Right kidney (tissue), 1 donor: Measurements from ENCODE around the gene NTM.

Experiments used
- DNase-seq: peaks from one replicate; pipeline ENCODE4 v3.0.0-alpha.2; 2016

NTM gene

GRCh38 chr11:131973061-131973460 is 602.6 kb downstream of the NTM start:
- DNase-seq, result no peak

- no peak for DNase-seq
These were observed 605.2 kb downstream of the NTM start for GRCh38 chr11:131975619-131976018.

DNA sequence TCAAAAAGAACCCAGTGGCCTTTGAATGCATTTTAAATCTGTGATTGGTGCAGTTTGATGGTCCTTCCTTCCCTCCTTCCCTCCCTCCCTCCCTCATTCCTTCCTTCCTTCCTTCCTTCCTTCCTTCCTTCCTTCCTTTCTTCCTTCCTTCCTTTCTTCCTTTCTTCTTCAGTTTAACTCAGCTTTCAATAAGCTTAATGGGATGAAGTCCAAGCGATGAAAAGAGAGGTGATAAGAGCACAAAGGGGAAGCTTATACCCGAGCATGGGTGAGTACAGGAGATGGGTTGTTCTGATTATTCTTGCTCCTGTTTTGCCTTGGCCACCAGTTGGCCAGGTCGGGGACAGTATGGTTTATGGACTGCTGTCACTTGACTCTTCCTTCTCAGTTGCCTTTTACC is 605.6 kb downstream of the NTM start:
- no peak for DNase-seq

DNA sequence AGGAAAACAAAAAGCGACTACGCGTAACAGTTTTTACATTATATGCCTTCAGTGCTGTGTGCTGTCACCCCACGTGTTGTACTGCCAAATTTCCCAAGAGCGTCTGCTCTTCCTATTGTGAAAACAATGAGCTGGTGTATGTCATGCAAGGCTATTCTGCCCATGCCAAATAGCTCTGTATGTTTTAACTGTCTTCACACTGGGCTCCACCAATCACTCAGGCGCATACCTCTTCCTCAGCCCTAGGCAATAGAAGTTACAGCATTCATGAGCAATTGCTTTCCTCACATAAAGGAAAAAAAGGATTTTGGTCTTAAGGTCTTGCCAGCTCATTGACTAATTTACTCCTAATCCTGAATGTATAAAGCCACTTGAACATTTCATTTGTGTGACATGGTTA is 606.8 kb downstream of the NTM start:
- DNase-seq, result no peak

DNA sequence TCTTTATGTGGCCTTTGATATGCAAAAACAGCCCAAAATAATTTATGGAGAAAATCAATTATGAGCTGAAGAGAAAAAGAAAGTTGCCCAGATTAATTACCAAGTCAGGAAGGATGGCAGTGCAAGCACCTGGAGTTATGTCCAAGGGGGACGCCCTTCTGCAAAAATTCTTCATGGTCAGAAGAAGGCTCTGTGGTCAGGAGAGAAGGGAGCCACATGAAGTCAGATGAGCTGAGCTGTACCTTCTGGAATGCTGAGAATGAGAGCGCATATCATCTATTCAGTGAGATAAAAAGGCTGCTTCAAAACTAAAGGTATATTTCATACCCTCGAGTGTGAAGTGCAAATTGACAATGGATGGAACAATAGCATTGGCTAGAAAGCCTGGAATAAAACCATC is 607.4 kb downstream of the NTM start:
- no peak for DNase-seq

- no peak for DNase-seq
These were observed 607.9 kb downstream of the NTM start for GRCh38 chr11:131978351-131978750.

DNA sequence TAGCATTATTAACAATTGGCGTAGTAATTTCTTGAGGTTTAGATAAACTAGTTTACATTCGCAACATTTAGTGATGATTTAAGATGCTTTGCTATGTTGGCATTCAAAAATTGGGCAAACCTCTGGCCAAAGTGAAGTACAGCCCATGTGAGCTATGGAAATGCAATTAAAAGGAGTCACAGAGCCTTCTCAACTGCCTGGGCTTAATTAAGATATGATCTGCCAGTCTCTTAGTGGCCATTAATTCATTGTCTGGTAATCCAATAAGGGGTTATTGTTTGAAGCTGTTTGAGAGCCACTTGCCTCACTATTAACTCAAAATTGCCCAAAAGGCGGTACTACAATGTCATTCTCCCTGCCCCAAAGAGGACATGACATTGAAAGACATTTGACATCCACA is 608.9 kb downstream of the NTM start:
- DNase-seq, result no peak

- no peak for DNase-seq
These were observed 609.8 kb downstream of the NTM start for GRCh38 chr11:131980199-131980598.

DNA sequence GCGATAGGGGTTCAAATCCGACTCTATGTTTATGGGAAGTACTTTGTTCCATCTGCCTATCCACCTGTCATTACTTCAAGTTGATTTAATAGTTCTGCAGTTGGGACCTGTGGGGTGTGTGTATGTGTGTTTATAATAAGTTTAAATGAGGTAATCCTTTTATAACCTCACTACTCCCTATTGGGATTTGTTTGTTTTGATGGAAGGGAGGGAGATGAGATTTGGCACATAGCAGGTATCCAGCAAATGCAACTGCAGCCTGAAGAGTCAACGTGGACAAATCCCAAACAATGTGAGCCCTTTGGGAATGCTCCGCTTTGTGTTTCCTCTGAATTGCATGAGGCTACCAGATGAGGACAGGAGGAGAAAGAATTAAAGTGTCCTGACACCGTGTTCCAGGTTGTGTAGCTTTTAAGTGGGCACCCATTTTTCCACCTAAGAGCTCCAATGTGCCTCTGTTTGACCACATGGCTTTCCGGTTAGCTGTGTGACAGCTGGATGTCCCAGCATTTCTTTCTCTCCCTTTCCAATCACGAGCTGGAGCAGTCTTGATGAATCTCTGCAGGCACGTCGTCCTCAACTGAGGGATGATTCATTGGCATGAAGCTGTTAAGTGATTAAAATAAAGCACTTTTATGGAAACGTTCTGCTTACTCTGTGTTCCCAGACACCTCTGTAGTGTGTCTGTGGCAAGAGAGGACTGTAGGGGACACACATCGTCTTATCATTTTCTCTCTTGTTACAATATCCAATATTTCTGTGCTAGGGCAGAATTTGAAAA is 610.7 kb downstream of the NTM start:
- no peak for DNase-seq

DNA sequence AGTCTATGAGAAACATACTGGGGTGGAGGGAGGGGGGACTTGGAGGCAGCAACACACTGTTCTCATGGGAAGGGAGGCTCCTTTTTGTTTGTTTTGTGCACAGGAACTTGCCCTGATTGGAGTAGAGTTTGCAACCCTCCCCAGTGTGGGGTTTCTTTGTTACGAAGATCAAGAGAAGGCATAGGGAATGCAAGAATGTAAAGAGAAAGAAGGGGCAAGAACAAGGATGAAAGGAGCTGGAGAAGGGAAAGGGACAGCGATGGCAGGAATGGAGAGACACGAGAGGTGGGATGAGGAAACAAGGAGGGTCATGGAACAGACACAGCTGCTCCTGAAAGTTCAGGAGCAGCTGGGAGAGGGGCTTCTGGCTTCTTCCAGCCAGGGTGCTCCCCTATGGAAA is 611.7 kb downstream of the NTM start:
- DNase-seq, result no peak

GRCh38 chr11:131985846-131986301 is 615.5 kb downstream of the NTM start:
- no peak for DNase-seq

DNA sequence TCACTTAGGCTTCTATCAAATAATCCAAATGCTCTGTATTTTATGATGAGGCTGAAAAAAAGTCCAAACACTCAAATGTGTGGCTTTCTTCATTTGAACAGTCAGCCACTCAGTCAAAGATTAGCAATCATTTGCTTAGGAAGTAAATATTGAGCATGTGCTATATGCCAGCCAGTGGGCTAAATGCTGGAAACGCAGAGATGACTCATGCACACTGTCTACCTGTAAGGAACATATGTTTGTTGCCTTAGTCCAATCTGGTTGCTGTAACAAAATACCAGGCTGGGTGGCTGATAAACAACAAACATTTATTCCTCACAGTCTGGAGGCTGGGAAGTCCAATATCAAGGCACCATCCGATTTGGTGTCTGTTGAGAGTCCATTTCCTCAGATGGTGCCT is 617.3 kb downstream of the NTM start:
- no peak for DNase-seq

DNA sequence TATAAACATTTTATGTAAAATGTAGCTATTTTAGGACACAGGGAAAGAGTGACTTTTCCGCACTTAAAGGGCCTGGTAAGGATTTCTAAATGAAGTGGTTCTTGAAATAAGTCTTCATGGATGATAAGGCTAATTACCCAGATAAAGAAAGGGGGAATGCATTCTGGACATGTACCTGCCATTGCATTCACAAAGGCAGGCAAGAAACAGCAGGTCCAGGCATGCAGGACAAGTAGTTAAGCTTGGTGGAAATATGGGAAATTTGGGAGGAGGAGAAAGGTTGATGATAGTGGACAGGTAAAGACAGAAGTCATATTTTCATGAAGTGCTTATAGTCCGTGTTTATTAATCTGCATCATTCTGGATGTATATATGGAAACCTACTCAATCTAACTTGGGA is 621.2 kb downstream of the NTM start:
- no peak for DNase-seq

DNA sequence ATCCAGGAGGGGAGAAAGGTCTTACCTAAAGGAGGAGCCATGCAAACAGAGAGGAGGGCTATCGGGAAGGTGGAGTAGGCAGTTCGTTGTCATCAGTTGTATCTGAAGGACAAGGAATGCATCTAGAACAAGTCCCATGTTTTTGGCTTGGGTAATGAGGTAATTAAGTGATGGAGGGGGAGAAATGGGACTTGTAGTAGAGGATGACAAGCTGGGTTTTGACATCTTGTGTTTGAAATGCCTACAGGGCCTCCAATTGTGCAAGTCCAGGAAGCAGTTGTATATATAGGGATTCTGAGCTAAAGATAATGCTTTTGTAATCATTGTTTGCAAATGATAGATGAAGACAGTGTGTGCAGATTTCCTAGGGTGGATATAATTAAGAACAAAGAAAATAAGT is 622.8 kb downstream of the NTM start:
- no peak for DNase-seq

GRCh38 chr11:131998020-131998419 is 627.6 kb downstream of the NTM start:
- DNase-seq, result peak; percentile 54

DNA sequence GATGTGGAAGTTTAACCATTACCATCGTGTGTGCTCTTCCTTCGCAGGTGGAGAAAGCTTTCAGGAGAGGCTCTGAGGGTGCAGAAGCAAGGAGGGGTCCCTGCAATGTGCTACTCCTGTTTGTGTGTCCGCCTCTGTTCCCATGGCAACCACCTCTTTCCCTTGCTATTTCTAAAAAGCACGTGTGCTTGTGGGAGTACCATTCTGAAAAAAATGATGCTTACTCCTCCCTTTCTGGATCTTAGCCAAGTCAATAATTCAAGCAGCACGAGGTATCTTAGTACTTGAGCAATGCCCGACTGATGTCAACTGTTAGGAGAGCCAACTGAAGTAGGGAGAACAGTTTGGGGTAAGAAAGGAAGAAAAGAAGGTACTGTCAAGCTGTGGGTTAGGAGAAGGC is 628.7 kb downstream of the NTM start:
- DNase-seq, result no peak

GRCh38 chr11:131999955-132000354 is 629.5 kb downstream of the NTM start:
- no peak for DNase-seq

GRCh38 chr11:132005887-132006286 is 635.5 kb downstream of the NTM start:
- DNase-seq, result no peak

DNA sequence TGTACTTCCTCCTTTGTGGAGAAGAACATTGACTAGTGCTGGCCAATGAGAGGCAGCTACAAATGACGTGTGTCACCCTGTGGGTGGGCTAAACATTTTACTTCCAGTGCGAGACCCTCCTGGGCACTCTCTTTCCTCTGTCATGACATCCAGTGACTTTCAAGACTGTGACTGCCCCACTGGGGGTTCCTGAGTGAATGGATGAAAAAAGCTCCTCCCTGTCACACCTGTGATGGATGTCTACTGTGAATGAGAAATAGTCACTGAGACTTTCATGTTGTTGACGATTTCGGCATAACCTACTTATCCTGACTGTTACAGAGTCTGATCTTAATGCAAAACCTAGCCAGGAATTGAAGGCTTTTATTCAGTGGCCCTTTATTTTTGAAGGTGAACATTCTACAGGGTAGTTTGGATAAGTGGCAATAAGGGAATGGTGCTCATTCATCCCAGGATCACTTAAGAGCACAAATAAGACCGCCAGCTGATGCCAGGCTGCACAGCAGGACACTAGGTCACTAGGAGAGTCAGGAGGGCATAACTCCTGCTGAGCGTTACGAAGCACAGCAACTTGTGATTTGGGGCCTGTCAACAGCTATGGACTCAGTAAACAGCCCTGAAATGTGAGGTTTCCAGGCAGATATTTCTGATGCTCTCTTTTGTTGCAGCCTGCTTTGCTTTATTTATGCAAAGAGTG is 636.6 kb downstream of the NTM start:
- DNase-seq, result no peak

DNA sequence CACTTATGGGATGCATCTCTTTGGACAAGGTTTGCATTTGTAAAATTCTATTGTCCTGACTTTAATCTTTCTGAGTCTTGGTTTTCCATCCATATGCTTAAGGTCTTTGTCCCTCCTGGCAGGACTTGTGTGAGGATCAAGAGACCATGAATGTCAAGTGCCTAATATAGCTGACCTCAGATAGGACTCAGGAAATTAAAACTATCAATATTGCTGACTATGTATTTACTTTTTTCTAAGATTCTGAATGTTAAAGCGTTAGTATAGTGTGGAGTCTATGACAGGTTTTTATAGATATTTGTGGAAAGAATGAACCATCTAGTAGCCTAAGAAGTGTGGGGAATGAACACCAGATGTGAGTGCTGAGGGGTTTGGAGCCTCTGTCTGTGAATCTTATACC is 637.8 kb downstream of the NTM start:
- no peak for DNase-seq

DNA sequence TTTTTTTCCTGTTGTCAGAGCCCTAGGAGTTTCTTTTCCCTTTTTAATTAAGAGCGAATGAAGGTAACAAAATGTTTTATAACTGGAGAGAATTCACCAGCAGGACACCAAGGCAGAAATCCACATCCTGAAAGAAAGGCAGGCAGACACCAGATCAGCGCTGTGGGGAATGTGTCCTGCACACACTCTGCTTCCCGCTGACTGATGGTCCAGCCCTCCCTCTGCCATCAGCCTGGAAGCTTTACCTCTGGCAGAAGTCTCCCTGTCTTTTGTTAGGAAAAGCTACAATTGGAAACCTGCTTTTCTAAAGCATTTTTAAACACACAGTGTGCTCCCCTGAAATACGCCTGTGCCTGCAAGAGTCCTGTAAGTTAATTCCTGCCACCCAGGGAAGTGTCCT is 638.5 kb downstream of the NTM start:
- no peak for DNase-seq

- DNase-seq, result no peak
These were observed 649.6 kb downstream of the NTM start for GRCh38 chr11:132020001-132020400.

DNA sequence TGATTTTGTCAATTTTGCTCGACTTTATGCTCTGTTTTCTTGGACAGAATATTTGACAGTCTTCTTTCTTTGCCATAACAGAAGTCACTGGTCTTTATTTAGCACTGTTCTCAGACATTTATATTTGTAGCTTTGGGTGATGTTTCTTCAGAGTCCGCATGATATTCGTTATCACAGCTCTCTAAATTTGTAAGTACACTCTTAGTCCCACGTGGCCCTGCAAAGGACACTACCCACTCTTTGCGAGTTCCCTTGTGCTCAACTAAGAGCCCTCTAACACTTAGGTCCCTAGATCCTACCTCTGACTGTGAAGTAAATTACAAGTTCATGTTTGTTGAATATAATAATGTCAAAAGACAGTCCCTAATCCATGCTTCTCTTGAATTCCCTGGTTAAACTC is 651.9 kb downstream of the NTM start:
- DNase-seq, result no peak
